GM19328 (cell line): ENCODE results near the gene G3BP1.
"Not testable (repeated sequence)": the region's sequence is repeated elsewhere in the genome, so short reads cannot be mapped to it uniquely, and the experiment has no call there.

ENCODE experiments used
- ATAC-seq: cut with Tn5 transposase; IDR thresholded peaks from one replicate; pipeline ENCODE4 v1.9.1; 2021; ENCODE audit warnings: mild to moderate bottlenecking, moderate library complexity; ENCODE audit not compliant: unreplicated experiment

The G3BP1 gene

GRCh38 chr5:151751593-151751992 lies 20.2 kb upstream of the G3BP1 start:
- no peak for ATAC-seq

- ATAC-seq, result no peak
Observed at GRCh38 chr5:151755383-151755782, 16.4 kb upstream of the G3BP1 start.

- peak; percentile 26 for ATAC-seq
Observed at GRCh38 chr5:151757233-151758140, 14.3 kb upstream of the G3BP1 start.

GRCh38 chr5:151758141-151758429 lies 13.7 kb upstream of the G3BP1 start:
- peak; percentile 16 for ATAC-seq

- ATAC-seq, result peak; percentile 95
Observed at GRCh38 chr5:151758430-151759241, 13.1 kb upstream of the G3BP1 start, which contains the start of gene ATOX1. Gene ATOX1, minus strand, starts transcription at chr5:151758631. Its CDS starts 80 bp downstream, at chr5:151758551.

- no peak for ATAC-seq
Observed at GRCh38 chr5:151764801-151765200, 7.0 kb upstream of the G3BP1 start.

GRCh38 chr5:151766975-151767374 lies 4.8 kb upstream of the G3BP1 start:
- ATAC-seq, result no peak

GRCh38 chr5:151770383-151771258 lies 1.1 kb upstream of the G3BP1 start:
- peak; percentile 29 for ATAC-seq

- ATAC-seq, result peak; percentile 1
Observed at GRCh38 chr5:151772029-151772845, 483 bp downstream of the G3BP1 start.

GRCh38 chr5:151772846-151773561 lies 1.2 kb downstream of the G3BP1 start:
- no peak for ATAC-seq

- no peak for ATAC-seq
Observed at GRCh38 chr5:151773951-151774350, 2.2 kb downstream of the G3BP1 start.

- no peak for ATAC-seq
Observed at GRCh38 chr5:151775025-151775606, 3.4 kb downstream of the G3BP1 start.

- ATAC-seq, result no peak
Observed at GRCh38 chr5:151779531-151780125, 7.9 kb downstream of the G3BP1 start.

GRCh38 chr5:151780348-151780747 lies 8.6 kb downstream of the G3BP1 start:
- no peak for ATAC-seq

- ATAC-seq, result no peak
Observed at GRCh38 chr5:151781201-151781600, 9.4 kb downstream of the G3BP1 start.

- not testable (repeated sequence) for ATAC-seq
Observed at GRCh38 chr5:151783664-151784063, 11.9 kb downstream of the G3BP1 start.

- no peak for ATAC-seq
Observed at GRCh38 chr5:151784141-151784540, 12.4 kb downstream of the G3BP1 start.

GRCh38 chr5:151786468-151786867 lies 14.7 kb downstream of the G3BP1 start:
- no peak for ATAC-seq

- no peak for ATAC-seq
Observed at GRCh38 chr5:151787817-151788216, 16.1 kb downstream of the G3BP1 start.
